NB4 (cell line): Measurements from ENCODE around the gene AJUBA.

ENCODE experiments used
- MYC ChIP-seq: IDR thresholded peaks from 2 replicates; pipeline ENCODE4 v1.6.1; 2011; ENCODE audit warnings: low read depth, low read length
- POLR2A ChIP-seq: IDR thresholded peaks from 2 replicates; pipeline ENCODE4 v1.6.1; 2011; ENCODE audit warnings: mild to moderate bottlenecking; ENCODE audit not compliant: insufficient read length; ENCODE audit errors: extremely low read depth
- TF ChIP-seq, protein P1 (sequence below): IDR thresholded peaks from one replicate; pipeline ENCODE4 v1.5.1; 2012; ENCODE audit warnings: low read depth, low read length
- TF ChIP-seq, protein P2 (sequence below): IDR thresholded peaks from 2 replicates; pipeline ENCODE4 v1.6.1; 2011; ENCODE audit warnings: low read depth, low read length

DNA sequence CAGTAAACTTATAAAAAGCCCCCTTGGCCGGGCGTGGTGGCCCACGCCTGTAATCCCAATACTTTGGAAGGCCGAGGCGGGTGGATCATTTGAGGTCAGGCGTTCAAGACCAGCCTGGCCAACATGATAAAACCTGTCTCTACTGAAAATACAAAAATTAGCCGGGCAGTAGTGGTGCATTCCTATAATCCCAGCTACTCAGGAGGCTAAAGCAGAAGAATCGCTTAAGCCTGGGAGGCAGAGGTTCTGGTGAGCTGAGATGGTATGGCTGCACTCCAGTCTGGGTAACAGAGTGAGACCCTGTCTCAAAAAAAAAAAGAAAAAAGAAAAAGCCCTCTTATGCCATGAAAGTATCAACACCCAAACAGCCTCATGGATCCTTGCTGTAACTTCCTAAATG lies 56.8 kb downstream of the AJUBA start:
- TF ChIP-seq, protein P1, sequence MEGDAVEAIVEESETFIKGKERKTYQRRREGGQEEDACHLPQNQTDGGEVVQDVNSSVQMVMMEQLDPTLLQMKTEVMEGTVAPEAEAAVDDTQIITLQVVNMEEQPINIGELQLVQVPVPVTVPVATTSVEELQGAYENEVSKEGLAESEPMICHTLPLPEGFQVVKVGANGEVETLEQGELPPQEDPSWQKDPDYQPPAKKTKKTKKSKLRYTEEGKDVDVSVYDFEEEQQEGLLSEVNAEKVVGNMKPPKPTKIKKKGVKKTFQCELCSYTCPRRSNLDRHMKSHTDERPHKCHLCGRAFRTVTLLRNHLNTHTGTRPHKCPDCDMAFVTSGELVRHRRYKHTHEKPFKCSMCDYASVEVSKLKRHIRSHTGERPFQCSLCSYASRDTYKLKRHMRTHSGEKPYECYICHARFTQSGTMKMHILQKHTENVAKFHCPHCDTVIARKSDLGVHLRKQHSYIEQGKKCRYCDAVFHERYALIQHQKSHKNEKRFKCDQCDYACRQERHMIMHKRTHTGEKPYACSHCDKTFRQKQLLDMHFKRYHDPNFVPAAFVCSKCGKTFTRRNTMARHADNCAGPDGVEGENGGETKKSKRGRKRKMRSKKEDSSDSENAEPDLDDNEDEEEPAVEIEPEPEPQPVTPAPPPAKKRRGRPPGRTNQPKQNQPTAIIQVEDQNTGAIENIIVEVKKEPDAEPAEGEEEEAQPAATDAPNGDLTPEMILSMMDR, result no peak
- no peak for TF ChIP-seq POLR2A
- TF ChIP-seq, protein P2, sequence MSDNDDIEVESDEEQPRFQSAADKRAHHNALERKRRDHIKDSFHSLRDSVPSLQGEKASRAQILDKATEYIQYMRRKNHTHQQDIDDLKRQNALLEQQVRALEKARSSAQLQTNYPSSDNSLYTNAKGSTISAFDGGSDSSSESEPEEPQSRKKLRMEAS, result no peak
- TF ChIP-seq MYC, result no peak
